ENCODE measurements around the gene COPB2. TPM values are rescaled to one million over a fixed set of nuclear protein-coding genes. Genes with fewer than 3 reads are reported as not detected.

The COPB2 gene
- polyA plus RNA-seq, 1 of the 3 experiments (the other 2 are of a cell fraction): 69.7 TPM

GRCh38 chr3:139421040-139421439 is 31.6 kb upstream of the COPB2 start (continued):
- no peak for TF ChIP-seq POLR2AphosphoS5 (IDR thresholded peaks at IDR 0.05; ENCODE audit: low read depth, low read length)

- Histone ChIP-seq H3K4me3 (ENCODE audit: low read depth in 2 of 2, low read length in 1 of 2) (no peak overlapping the region), H4K20me1 (ENCODE audit: insufficient read depth) (no peaks in the 10 kb centered on the region), H3K9ac (no peak overlapping the region), H3K9me2 (no peaks in the 10 kb centered on the region), H3K36me3 (replicated peaks in 1 of 2; ENCODE audit: control insufficient read depth in 1 of 2, insufficient read depth in 2 of 2, low read length in 1 of 2) (no peaks in the 10 kb centered on the region), H3K4me2 (no peak overlapping the region), H2AFZ (ENCODE audit: low read depth) (no peak overlapping the region), H3K27ac (ENCODE audit: low read depth in 2 of 2, low read length in 1 of 2) (no peak overlapping the region), H3K9me3 (no peaks in the 10 kb centered on the region; the same call in 1 of the 2 replicates), H3K27me3 (ENCODE audit: insufficient read depth) (no peaks in the 10 kb centered on the region), H3K4me1 (ENCODE audit: control insufficient read depth in 1 of 2, insufficient read depth in 2 of 2, low read depth in 1 of 2, low read length in 1 of 2) (no peaks in the 10 kb centered on the region), H3K79me2 (ENCODE audit: insufficient read depth) (no peaks in the 10 kb centered on the region), H3F3A (replicated peaks; ENCODE audit: insufficient read depth) (no peaks in the 10 kb centered on the region)
- TF ChIP-seq MEF2A (IDR thresholded peaks at IDR 0.05; ENCODE audit: borderline replicate concordance, low read depth): no peak
- no peak for TF ChIP-seq CTCF (IDR thresholded peaks at IDR 0.05)
- no peak for TF ChIP-seq JUND (IDR thresholded peaks at IDR 0.05)
- TF ChIP-seq ELF1 (IDR thresholded peaks at IDR 0.05): no peak
- no peak for TF ChIP-seq IRF3 (IDR thresholded peaks at IDR 0.05; ENCODE audit: low read depth, low read length)
- TF ChIP-seq MAX (IDR thresholded peaks at IDR 0.05; ENCODE audit: low read depth): no peak
- ChIA-PET CTCF (interaction anchor here (1.3 kb wide), 1 partner anchor 10 kb away, joined by 3 read pairs; no protein-coding TSS in a partner anchor), POLR2A (no interaction called here)
- DNase-seq: no peak
- WGBS (ENCODE audit: low lambda C conversion rate): 73% methylated on average over 2 of the region's 2 CpGs
Observed at GRCh38 chr3:139418144-139418543, 28.7 kb upstream of the COPB2 start.

- no peak overlapping the region for H2AFZ ChIP-seq (ENCODE audit: low read depth)
- H3K36me3 ChIP-seq (replicated peaks in 1 of 2; ENCODE audit: control insufficient read depth in 1 of 2, insufficient read depth in 2 of 2, low read length in 1 of 2): no peaks in the 10 kb centered on the region
- WGBS (ENCODE audit: low lambda C conversion rate): 65% methylated on average over 1 of the region's 1 CpG
- no peaks in the 10 kb centered on the region for H3F3A ChIP-seq (replicated peaks; ENCODE audit: insufficient read depth)
- no peaks in the 10 kb centered on the region; the same call in 1 of the 2 replicates for H3K9me3 ChIP-seq
- TF ChIP-seq JUND (IDR thresholded peaks at IDR 0.05) (no peak), RCOR1 (IDR thresholded peaks at IDR 0.05; ENCODE audit: low read length) (no peak), ELF1 (IDR thresholded peaks at IDR 0.05) (no peak), PBX3 (IDR thresholded peaks at IDR 0.05) (no peak), TCF12 (IDR thresholded peaks at IDR 0.05) (no peak), USF2 (IDR thresholded peaks at IDR 0.05; ENCODE audit: borderline replicate concordance, low read depth, low read length) (no peak), ZBTB33 (IDR thresholded peaks at IDR 0.05; ENCODE audit: borderline replicate concordance, low read depth) (no peak), GATA2 (CRISPR knock-in tag; IDR thresholded peaks at IDR 0.05) (no peak), MEF2A (IDR thresholded peaks at IDR 0.05; ENCODE audit: borderline replicate concordance, low read depth) (no peak), TAF1 (IDR thresholded peaks at IDR 0.05; ENCODE audit: borderline replicate concordance, low read depth, low read length) (no peak)
- H3K9ac ChIP-seq: no peak overlapping the region
- DNase-seq: no peak
- no peaks in the 10 kb centered on the region for H3K9me2 ChIP-seq
- ChIA-PET CTCF (interaction anchor here (1.2 to 1.8 kb wide), 2 partner anchors 12 to 146 kb away, joined by 3 to 6 read pairs; no protein-coding TSS in a partner anchor), POLR2A (no interaction called here)
- no peaks in the 10 kb centered on the region for H3K79me2 ChIP-seq (ENCODE audit: insufficient read depth)
- no peak overlapping the region for H3K4me2 ChIP-seq
- no peaks in the 10 kb centered on the region for H4K20me1 ChIP-seq (ENCODE audit: insufficient read depth)
- H3K4me1 ChIP-seq (ENCODE audit: control insufficient read depth in 1 of 2, insufficient read depth in 2 of 2, low read depth in 1 of 2, low read length in 1 of 2): no peaks in the 10 kb centered on the region
- H3K27me3 ChIP-seq (ENCODE audit: insufficient read depth): no peaks in the 10 kb centered on the region
- H3K27ac ChIP-seq (ENCODE audit: low read depth in 2 of 2, low read length in 1 of 2): no peak overlapping the region
- no peak overlapping the region for H3K4me3 ChIP-seq (ENCODE audit: low read depth in 2 of 2, low read length in 1 of 2)
Observed at GRCh38 chr3:139416275-139416674, 26.8 kb upstream of the COPB2 start.

All from SK-N-SH (cell line).